NCI-H1694 (cell line): ENCODE measurements around the gene HOXA13.

Source experiments
- DNase-seq: peaks from one replicate; lab custom pipeline; 2025; lab: John Stamatoyannopoulos, UW

Gene HOXA13

DNA sequence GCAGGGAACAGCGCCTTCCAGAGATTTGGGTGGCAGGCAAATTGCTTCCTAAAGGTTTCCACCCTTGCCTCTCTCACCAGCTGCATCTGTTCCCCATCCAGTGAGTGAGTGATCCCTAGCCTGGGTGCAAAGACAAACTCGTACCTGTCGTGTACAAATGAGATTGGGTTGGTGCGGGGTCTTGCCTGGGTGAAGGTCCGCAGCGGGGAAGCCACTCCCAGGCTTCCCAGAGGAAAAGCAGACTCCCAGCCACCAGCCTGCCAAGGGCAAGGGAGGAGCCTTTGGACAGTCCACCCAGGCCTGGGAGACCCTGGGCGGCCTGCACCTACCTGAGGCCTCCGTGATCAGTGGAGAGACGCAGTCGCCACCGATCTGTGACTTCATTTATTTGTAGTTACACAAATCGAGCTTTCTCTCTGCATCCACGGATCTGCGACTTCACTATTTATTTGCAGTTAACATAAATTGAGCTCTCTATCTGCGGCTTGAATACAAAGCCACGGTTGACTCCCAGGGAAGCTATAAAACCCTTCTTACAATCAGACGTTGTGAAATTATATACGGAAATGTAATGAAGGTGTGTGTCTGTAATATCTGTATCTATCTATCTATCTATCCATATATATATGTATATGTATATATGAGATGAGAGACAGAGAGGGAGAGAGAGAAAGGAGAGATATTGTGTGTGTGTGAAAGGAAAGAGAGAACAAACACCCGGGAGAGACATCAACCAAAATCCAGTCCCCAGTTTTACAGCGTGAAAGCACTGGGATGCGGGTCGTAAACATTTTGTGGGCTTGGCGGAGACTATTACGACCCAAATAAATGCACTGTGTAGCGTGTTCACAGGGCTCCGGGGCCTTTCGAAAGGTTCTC lies 40.4 kb downstream of the HOXA13 start:
- no peak for DNase-seq

- DNase-seq: no peak
These were observed 41.2 kb downstream of the HOXA13 start for GRCh38 chr7:27158436-27159265.

DNA sequence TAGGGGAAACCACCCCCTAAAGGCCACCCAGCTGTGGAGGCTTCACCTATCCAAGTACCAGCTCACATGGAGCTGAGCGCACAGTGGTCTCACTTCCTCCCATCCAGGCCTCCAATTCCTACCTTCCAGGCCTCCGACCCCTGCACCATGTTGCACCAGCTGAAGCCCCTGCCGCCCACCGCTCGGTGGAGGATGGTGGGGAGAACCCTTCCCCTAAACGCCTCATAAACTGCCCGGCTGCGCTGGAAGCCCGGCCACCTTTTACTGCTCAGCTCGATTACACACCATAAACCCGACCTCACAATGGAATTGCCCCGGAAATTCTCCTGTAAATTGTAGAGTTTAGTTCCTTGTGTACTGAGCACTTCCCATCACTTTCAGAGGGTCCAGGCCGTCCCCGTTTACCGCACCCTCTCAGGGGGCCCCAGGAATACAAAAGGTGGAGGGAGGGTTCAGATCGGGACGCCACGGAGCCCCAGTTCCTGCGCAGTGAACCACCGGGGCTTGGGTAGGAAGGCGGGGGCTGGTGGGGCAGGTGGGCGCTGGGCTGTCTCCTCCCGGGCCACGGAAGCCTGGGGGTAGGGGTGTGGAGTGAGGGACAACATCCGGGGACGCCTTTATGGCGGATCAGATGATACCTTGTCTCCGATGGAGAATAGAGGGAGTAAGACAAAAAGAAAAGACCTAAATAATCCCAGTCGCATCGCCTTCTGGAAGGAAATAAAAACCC lies 42.0 kb downstream of the HOXA13 start:
- DNase-seq: no peak

DNA sequence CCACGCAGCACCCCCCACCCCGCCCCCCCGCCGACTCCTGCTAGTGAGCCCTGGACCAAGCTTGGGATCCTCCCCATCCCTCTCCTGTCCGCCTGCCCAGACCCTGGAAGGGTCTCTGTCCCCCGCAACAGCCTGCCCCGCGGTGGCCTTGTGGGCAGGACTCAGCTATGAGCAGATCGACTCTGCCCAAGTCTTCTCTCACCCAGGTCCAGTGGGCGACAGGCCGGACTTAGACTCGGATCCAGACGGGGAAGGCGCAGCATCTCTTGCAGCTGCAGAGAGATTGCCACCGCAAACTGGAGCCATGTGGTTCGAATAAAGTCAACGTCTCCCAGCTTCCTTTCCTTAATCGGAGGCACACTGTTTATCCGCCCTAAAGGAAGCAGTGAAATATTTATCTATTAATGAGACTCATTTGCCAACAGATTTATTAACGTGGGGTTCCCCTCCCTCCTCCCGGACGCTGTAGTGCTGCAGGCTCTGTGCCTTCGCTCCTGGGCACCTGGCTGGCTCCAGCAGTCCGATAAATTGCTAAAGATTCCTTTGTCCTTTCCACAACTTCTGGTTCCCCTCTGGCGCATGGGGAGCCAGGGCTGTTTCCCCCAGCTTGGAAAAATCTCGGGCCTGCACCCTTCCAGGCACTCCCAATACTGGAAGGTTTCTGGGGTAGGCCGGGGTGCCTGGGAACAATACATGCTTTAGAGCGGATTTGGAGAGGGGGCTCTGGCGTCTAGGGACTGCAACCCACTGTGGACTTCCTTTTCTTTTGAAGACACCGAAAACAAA lies 42.8 kb downstream of the HOXA13 start:
- no peak for DNase-seq

DNA sequence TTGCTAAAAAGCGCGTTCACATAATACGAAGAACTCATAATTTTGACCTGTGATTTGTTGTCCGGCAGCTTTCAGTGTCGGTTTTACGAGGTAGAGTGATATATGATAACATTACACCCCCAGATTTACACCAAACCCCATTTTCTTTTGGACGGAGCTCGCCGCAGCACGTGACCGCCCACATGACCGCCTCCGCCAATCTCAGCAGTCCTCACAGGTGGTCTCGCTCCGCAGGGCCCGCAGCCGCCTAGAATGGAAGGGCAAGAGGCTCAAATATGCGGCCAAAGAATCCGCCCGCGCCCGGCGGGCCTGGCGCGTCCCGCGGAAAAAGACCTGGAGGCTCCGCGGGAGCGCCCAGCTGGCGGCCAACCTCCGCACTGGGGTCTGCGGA lies 43.4 kb downstream of the HOXA13 start, which contains the start of gene HOXA7:
Gene HOXA7, minus strand, starts transcription at position 168 of the 391 bp plus-strand sequence. Its CDS starts 130 bp downstream, at position 38.
- no peak for DNase-seq

- DNase-seq: no peak
These were observed 43.9 kb downstream of the HOXA13 start for GRCh38 chr7:27155816-27156507.

- no peak for DNase-seq
These were observed 44.7 kb downstream of the HOXA13 start for GRCh38 chr7:27154901-27155815.

GRCh38 chr7:27154369-27154768 lies 45.5 kb downstream of the HOXA13 start:
- DNase-seq: no peak

DNA sequence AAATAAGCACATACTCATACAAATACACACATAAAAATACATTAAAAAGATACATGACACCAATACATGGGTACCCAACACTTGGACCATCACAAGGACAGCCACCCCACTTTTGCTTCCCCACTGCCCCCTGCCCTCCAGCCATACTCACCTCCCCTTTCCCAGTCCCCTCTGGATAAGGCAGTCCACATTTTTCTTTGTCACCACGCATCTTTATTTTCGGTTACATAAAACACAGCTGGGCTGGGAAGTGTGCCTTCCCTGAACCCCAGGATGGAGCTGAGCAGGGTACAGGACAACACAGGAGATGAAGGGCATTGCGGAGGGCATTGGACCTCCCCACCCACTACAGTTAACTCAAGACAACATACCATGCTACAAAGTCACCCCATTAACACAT lies 46.4 kb downstream of the HOXA13 start:
- no peak for DNase-seq

DNA sequence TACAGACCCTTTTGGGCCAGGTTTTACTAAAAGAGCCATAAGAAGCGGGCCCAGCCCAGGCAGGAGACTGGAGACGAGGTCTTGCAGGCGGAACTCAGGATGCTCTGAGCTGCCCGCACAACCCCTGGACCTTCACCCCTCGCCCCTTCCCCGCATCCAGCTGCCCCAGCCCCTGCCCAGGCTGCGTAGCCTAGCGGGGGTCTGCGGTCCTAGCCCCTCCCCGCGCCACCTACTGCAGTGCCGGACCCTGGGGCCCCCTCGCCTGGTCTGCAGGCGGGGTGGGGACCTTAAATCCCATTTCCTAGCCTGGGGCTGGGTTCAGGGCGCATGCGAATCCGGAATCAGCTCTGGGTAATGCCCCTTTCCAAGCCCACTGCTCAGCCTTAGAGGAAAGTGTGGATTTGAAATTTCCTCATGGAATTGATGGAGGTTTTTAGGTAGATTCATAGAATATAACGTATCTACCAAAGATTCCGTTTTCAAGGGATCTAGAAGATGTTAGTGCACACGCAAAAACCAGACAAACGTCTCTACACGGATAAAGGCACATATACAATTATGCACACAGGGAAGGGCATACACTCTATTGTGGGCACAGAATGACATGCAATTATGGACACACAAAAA lies 47.0 kb downstream of the HOXA13 start:
- no peak for DNase-seq

DNA sequence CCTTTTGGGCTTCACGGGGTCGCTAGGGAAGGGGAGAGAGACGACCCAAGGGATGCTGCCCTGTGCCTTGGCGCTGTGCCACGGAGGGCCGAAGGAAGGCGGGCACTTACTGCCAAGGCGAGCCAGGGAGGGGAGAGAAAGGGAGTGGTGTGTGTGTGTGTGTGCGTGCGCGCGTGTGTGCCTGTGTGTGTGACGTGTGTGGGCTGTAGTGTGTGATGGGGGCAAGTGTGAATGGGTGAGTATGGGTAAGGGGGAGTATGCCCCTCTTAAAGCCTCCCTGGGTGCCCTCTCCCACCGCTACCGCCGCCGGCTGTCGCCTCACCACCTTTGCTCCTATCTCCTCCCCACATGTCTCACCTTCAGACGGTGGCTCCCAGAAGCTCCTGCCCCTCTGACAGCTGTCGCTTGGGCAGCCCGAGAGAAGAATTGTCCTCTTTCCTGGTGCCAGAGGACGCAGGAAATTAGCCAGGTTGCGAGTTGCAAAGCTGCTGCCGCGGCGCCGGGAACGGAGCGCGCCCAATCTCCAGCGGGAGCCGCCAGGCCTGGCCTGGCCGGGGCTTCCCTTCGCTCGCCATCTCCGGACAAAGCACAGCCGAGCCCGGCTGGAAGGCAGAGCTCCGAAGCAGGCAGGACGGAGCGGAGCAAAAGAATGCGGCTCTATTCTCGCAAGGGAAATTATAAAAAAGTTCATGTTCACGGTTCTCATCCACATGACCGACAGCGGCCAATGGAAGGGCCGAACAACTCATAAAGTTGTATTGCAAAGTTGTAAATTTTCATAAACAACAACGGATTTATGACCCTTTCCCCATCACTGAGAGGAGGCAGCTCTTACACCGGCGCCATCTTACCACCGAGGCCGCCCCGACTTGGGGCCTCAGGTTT lies 47.7 kb downstream of the HOXA13 start, which contains the start of gene HOXA3:
Gene HOXA3, minus strand, starts transcription at position 653 of the 885 bp plus-strand sequence. CDS start 41,943 bp downstream, outside the sequence.
- DNase-seq: no peak

- no peak for DNase-seq
These were observed 48.5 kb downstream of the HOXA13 start for GRCh38 chr7:27151341-27151930.

DNA sequence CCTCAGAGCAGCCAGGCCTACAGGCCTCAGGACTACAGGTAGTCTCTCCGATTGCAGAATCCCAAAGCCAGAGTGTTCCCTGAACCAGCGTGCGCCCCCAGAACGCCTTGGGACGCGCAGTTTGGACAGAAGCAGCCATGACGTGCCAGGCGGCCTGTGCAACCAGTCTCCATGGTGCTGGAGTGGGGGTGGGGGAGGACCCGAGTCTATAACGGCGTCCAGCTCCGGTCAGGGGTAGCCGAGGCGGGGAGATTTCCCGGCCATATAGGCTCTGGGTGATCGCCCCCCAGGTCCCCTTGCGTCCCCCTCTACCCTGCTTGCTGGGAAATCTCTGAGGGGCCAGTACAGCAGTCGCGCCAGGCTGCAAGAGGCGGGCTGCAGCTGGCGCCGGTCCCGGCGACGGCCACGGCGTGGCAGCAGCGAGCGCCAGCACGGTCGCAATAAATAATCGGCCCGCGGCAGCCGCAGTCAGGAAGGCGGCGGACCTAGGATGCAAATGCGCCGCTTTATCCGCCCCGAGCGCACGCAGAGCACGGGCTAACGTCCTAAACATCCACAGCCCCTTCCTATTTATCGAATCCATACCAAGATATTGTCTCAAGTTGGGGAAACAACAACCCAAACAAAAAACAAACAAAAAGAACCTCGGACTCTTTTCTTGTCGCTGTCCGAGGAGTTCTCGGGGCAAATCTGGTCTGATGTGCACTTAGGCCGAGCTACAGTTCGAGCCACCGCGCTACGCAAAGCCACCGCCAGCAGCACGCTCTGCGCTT lies 49.1 kb downstream of the HOXA13 start:
- DNase-seq: peak; percentile 43

DNA sequence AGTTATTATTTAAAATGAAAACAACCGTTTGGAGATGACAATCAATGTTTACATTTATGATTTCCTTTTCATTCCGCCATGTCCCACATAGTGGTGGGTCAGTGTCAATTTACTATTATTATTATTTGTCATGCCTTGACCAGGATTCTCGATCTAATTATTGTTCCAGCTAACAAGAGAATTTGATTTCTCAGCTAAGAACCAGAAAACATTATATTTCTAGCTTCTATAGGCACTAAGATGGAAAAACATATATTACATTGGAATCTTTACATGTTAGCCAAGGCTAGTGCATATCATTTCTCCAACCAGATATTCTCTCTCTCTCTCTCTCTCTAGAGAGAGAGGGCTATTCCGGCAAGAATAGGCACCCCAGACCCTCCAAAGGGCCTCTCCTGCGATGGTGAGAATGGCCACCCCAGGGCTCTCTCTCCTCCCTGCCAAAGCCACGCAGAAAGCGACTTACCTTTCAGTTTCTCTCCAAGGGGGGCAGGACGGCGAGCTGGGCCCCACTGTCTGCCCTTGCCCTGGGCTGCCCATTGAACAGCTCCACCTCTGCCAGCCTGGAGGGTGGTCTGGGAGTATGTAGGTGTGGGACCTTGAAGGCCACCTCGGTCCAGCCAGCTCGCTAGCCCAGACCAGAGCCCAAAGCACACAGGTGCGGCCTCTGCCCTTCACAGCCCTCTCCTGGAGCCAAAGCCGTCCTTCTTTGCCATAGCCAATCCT lies 49.9 kb downstream of the HOXA13 start:
- DNase-seq: no peak

GRCh38 chr7:27148756-27149641 lies 50.9 kb downstream of the HOXA13 start:
- no peak for DNase-seq
